Type B pancreatic cell (in vitro differentiated cells): ENCODE data around the gene NPY. TPM values are rescaled to one million over a fixed set of nuclear protein-coding genes. Genes with fewer than 3 reads are reported as not detected.

Source experiments
- DNase-seq: peaks from one replicate; pipeline ENCODE4 v3.0.0; 2021; ENCODE audit warnings: mixed read lengths; ENCODE audit not compliant: unreplicated experiment; ENCODE audit errors: extremely low spot score
- H3K27ac Mint-ChIP-seq: 2 replicates; pipeline ENCODE4 v1.8.0; 2021; ENCODE audit warnings: mild to moderate bottlenecking, mixed read lengths
- H3K27me3 Mint-ChIP-seq: 2 replicates; pipeline ENCODE4 v1.8.0; 2021; ENCODE audit warnings: mixed read lengths
- H3K36me3 Mint-ChIP-seq: 2 replicates; pipeline ENCODE4 v1.8.0; 2021; ENCODE audit warnings: mixed read lengths
- H3K4me1 Mint-ChIP-seq: one replicate; pipeline ENCODE4 v1.8.0; 2021; ENCODE audit warnings: mixed read lengths; ENCODE audit not compliant: unreplicated experiment
- H3K4me3 Mint-ChIP-seq: 2 replicates; pipeline ENCODE4 v1.8.0; 2021; ENCODE audit warnings: mild to moderate bottlenecking, mixed read lengths
- H3K9me3 Mint-ChIP-seq: 2 replicates; pipeline ENCODE4 v1.8.0; 2021; ENCODE audit warnings: mixed read lengths
- CTCF ChIP-seq: fragments of 200-600 bp; sonication (generic); conservative IDR thresholded peaks from 2 replicates; pipeline ENCODE4 v1.5.0; 2021; ENCODE audit warnings: antibody characterized with exemption, mild to moderate bottlenecking
- total RNA-seq: library from RNA; stranded (reverse); gene quantifications from 2 replicates; pipeline ENCODE4 v1.2.1, GENCODE V29; 2021; ENCODE audit warnings: low replicate concordance

The NPY gene
- total RNA-seq, 1 donor from 2014 or later = 1.5 TPM

GRCh38 chr7:24328050-24328449, 44.1 kb downstream of the NPY start:
- Mint-ChIP-seq H3K27me3 (peaks cover 8% of the 10 kb centered on the region), H3K4me3 (no peak overlapping the region), H3K27ac (no peak overlapping the region), H3K9me3 (peaks cover 4% of the 10 kb centered on the region), H3K36me3 (no peaks in the 10 kb centered on the region), H3K4me1 (peaks cover 3% of the 10 kb centered on the region)
- TF ChIP-seq CTCF = no peak
- no peak for DNase-seq

- H3K9me3 Mint-ChIP-seq = peaks cover 4% of the 10 kb centered on the region
- no peaks in the 10 kb centered on the region for H3K36me3 Mint-ChIP-seq
- H3K27me3 Mint-ChIP-seq = peaks cover 7% of the 10 kb centered on the region
- no peak for DNase-seq
- TF ChIP-seq CTCF = no peak
- no peak overlapping the region for H3K4me3 Mint-ChIP-seq
- peaks cover 3% of the 10 kb centered on the region for H3K4me1 Mint-ChIP-seq
- H3K27ac Mint-ChIP-seq = no peak overlapping the region
These were observed 44.9 kb downstream of the NPY start for GRCh38 chr7:24328894-24329293.

- no peak overlapping the region for H3K4me3 Mint-ChIP-seq
- no peak for TF ChIP-seq CTCF
- H3K36me3 Mint-ChIP-seq = no peaks in the 10 kb centered on the region
- H3K9me3 Mint-ChIP-seq = peaks cover 4% of the 10 kb centered on the region
- H3K27me3 Mint-ChIP-seq = peaks cover 30% of the 10 kb centered on the region
- H3K27ac Mint-ChIP-seq = no peak overlapping the region
- no peaks in the 10 kb centered on the region for H3K4me1 Mint-ChIP-seq
- DNase-seq = no peak
These were observed 50.0 kb downstream of the NPY start for GRCh38 chr7:24334012-24334411.

- no peak overlapping the region for H3K27ac Mint-ChIP-seq
- peaks cover 4% of the 10 kb centered on the region for H3K9me3 Mint-ChIP-seq
- H3K4me3 Mint-ChIP-seq = no peak overlapping the region
- H3K27me3 Mint-ChIP-seq = peaks cover 30% of the 10 kb centered on the region
- no peaks in the 10 kb centered on the region for H3K4me1 Mint-ChIP-seq
- DNase-seq = no peak
- no peak for TF ChIP-seq CTCF
- no peaks in the 10 kb centered on the region for H3K36me3 Mint-ChIP-seq
These were observed 50.6 kb downstream of the NPY start for GRCh38 chr7:24334627-24335026.

- H3K4me1 Mint-ChIP-seq = no peaks in the 10 kb centered on the region
- TF ChIP-seq CTCF = no peak
- no peak overlapping the region for H3K4me3 Mint-ChIP-seq
- H3K36me3 Mint-ChIP-seq = no peaks in the 10 kb centered on the region
- H3K9me3 Mint-ChIP-seq = peaks cover 4% of the 10 kb centered on the region
- H3K27me3 Mint-ChIP-seq = peaks cover 30% of the 10 kb centered on the region
- no peak overlapping the region for H3K27ac Mint-ChIP-seq
- no peak for DNase-seq
These were observed 52.5 kb downstream of the NPY start for GRCh38 chr7:24336461-24336860.

GRCh38 chr7:24337180-24337579, 53.2 kb downstream of the NPY start:
- Mint-ChIP-seq H3K4me3 (no peak overlapping the region), H3K4me1 (no peaks in the 10 kb centered on the region), H3K36me3 (no peaks in the 10 kb centered on the region), H3K27ac (no peak overlapping the region), H3K27me3 (peaks cover 30% of the 10 kb centered on the region), H3K9me3 (peaks cover 4% of the 10 kb centered on the region)
- TF ChIP-seq CTCF = no peak
- no peak for DNase-seq
